ENCODE results near the gene ARSJ.
A peak's percentile ranks its signal among the peaks of the same experiment; 100 is the strongest.
"Not testable (repeated sequence)": the region's sequence is repeated elsewhere in the genome, so short reads cannot be mapped to it uniquely, and the experiment has no call there.

The ARSJ gene

GRCh38 chr4:113979148-113979904 lies at the start of gene ARSJ:
Gene ARSJ, minus strand, starts transcription at chr4:113979647. Its CDS starts 813 bp downstream, at chr4:113978834.
- peak; percentile 3 for DNase-seq

DNA sequence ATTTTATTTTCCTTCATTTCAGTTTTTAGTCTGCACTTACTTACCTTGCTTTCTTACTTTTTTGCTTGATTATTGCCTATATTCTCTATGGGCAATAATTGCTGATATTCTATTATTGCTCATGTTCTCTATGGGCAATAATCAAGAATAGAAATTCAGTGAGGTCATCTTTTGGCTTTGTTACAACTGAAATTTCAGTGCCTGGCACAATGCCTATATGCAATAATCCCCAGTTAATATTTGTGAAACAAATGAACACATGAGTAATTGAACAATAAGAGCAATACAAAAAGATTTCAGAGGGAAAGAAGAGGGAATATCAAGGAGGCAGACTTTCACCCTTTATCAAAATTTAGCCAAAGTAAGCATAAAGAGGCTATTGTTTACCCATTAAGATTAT lies 48.6 kb upstream of the ARSJ start:
- DNase-seq: no peak

- DNase-seq: no peak
Observed at GRCh38 chr4:114027596-114027995, 48.1 kb upstream of the ARSJ start.

DNA sequence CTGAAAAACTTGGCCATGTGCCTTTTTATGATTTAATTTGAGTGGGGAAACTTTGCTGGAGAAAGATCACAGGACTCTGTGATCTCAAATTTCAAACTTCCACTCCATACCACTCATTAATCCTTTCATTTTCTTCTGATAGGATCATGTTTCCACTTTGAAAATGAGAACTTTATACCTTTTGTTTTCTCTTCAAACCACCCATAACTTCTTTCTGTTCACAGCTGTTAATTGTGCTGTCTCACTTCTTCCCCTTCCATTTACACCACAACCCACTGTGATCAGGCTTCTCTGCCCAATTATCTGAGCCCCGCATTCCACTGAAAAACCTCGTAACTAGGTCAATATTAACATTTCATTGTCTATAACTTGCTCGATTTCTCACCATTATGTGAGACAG lies 47.0 kb upstream of the ARSJ start:
- DNase-seq: no peak

- DNase-seq: no peak
Observed at GRCh38 chr4:114025176-114025777, 45.8 kb upstream of the ARSJ start.

- DNase-seq: no peak
Observed at GRCh38 chr4:114021451-114021850, 42.0 kb upstream of the ARSJ start.

GRCh38 chr4:114019969-114020358 lies 40.5 kb upstream of the ARSJ start:
- no peak for DNase-seq

GRCh38 chr4:114019276-114019968 lies 40.0 kb upstream of the ARSJ start:
- DNase-seq: no peak

DNA sequence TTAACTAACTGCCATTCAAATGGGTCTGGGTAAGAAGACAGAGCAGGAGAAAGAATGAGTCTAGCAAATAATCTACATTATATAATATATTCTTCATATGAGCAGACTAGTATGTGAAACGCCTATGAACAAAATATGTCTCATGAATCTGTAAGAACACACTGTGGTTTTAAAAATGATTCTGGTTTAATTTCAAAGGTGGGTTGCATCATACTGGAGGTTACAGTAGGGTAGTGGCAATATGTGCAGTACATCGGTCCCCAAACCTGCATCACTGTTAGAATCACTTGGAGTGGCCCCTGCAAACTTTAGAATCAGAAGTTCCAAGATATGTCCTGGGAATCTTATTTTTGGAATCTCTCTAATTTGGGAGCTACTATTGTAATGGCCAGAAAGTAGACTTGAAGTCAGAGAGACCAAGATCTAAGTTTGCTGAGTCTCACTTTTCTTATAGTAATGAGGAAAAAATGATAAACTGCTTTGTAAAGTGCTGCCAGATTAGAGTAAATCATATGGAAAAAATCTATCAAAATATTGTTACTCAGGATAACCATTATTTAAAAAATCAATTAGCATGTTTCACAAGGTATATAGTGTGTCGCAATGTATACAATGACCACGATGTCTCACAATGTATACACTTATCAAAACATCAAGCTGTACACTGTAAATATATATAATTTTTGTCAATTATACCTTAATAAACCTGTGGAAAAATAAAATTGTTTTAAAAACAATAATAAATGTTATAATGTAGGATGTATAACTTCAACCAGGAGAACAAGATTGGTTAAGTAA lies 37.9 kb upstream of the ARSJ start:
- DNase-seq: no peak

GRCh38 chr4:114015444-114015899 lies 36.0 kb upstream of the ARSJ start:
- no peak for DNase-seq

GRCh38 chr4:114013201-114013600 lies 33.8 kb upstream of the ARSJ start:
- DNase-seq: not testable (repeated sequence)

GRCh38 chr4:114012749-114013148 lies 33.3 kb upstream of the ARSJ start:
- DNase-seq: no peak

DNA sequence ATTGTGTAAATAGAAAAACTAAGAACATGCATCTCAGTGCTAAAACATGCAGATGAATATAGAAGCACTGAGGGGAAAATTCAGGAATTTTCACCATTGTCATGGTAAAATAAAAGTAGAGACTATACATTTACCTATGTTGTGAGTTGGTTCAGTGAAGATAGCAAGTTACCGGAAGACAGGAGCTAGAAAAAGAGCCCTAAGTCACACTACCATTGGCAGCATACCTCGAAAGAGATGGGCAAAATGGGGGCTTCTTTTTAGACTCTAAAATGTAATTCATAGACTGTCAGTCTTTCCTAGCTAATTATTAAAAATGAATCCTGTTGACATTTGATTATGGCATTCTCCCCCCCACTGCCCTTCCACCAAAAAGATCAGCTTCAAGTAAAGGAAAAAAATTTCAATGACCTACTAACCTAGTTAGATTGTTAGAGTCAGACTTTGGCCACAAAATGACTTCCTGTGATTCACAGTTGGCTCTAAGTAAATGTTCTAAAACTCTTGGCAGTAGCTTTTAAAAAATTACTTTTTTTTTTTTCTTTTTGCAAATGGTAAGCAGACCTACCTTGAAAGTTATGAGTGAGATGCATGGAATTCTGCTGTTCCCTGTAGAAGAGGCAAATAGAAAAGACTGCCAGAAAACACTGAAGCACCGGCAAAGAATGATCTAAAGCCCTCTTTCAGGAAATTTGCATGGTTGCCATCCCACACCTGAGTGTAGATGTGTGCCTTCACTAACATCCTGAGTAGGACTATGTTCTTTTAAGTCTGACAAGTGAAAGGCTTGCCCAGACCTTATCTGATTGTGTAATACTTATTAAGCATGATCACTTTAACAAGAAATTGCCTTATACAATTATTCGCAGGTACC lies 26.4 kb upstream of the ARSJ start:
- DNase-seq: no peak

- peak; percentile 8 for DNase-seq
Observed at GRCh38 chr4:114004483-114005226, 25.2 kb upstream of the ARSJ start.

DNA sequence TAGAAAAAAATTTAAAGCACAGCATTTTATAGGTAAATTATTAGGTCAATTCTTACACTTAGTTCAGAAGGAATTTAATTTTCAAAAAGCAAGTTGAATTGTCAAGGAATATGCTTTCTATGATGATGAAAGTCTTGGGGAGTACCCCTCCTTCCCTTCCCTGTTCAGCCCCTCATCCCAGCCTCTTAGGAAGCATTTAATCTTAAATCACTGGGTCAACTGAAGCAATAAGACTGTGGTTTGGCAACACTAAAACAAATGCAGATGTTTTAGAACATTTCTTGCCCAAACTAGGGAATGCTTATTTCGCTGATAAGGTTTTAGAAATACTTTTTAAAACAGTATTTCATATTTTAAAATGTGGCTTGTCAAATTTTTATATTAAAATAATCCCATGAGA lies 19.1 kb upstream of the ARSJ start:
- DNase-seq: no peak

DNA sequence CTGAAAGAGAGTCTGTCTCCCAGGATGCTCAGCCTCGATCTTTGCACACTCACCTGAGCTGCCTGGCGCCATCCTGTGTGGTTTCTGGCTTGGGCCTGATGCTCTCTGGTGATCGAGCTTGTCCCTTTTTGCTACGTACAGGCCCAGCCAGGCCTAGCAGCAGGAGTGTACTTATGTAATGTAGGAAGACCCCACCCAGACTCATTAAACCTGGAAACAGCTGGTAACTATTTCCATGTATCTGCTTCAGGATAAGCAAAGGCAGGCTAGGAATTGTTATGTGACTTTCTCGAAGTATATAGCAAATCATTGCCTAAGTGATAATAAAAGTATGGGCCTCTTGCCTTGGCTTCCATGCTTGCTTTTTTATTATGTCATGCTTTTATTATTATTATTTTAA lies 18.6 kb upstream of the ARSJ start:
- DNase-seq: no peak

- no peak for DNase-seq
Observed at GRCh38 chr4:113997206-113997605, 17.8 kb upstream of the ARSJ start.

DNA sequence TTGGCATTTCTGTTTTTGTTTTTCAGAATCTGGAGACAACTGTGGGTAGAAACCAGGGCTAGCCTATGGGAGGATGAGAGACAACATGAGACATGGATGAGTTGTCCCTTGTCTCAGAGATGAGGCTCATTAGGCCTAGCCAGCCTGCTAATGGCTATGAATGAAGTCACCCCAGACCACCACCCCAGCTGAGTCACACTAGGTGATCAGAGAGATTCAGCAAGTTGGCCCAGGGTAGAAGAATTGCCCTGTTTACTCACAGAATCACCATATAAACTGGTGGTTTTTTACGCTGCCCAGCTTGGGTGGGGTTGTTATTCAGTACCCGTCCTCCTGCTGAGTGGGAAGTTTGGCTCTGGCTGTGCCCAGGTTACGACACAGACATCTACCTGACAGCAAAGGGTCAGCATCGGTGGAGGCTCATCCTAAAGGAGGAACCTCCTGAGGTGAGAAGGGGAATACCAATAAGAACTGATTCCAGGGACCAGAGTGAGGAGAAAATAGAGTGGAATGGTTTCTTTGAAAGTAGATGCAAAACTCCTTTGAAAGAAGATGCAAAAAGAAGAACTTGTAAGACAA lies 17.2 kb upstream of the ARSJ start:
- no peak for DNase-seq

DNA sequence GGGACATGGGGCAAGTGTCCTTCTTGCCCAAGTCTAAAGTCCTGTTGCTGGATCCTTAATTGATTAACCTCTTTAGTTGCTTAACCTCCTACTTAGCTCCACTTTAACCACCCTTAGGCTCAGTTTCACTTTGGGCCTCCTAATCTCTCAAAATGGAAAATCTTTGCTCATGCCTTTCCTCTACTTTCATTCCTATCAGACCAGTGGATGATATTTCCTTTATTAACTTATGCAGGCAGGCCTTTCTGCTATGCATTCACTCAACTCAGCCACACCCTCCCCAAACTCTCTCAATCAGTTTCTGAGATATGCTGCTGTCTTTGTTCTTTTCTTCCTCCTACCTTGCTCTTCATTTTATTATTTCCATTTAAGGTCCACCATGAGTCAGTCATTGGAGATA lies 14.4 kb upstream of the ARSJ start:
- DNase-seq: no peak

- DNase-seq: no peak
Observed at GRCh38 chr4:113990886-113991285, 11.4 kb upstream of the ARSJ start.

- DNase-seq: no peak
Observed at GRCh38 chr4:113987382-113987941, 8.0 kb upstream of the ARSJ start.
